Measurements from ENCODE around the gene GNG7. TPM values are rescaled to one million over a fixed set of nuclear protein-coding genes. Genes with fewer than 3 reads are reported as not detected.
"Not testable (repeated sequence)": the region's sequence is repeated elsewhere in the genome, so short reads cannot be mapped to it uniquely, and the experiment has no call there.

The GNG7 gene
- total RNA-seq, 1 donor = not detected

GRCh38 chr19:2627855-2628254 lies 74.6 kb downstream of the GNG7 start:
- no peak for DNase-seq (ENCODE audit: low read depth)
- no peak overlapping the region for H3K4me3 ChIP-seq (ENCODE audit: low read depth, low read length)
- TF ChIP-seq CTCF (IDR thresholded peaks at IDR 0.05; ENCODE audit: insufficient read depth, low read depth, low read length) = no peak

DNA sequence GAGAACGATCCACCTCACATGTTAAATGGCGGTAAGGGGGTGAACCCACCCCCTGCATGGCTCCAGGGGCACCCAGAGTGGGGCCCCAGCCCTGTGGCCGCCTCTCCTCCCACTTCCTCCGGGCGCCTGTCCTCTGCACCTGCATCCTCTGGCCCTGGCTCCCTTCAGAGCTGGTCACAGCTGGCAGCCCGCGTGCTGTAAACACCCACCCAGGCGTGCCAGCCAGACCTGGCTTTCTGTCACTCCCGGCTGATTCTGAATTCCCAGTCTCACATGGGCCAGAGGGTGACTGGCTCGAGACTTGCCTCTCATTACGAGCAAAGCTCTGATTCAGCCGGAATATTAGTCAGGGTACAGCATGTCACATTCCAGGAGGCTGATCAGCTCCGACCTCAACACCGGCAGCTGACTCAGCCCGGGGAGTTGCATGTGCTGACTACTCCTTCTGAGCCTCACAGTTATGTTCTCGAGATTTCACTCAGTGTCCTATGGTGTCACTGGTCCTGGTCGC lies 75.1 kb downstream of the GNG7 start:
- DNase-seq (ENCODE audit: low read depth) = peak; percentile 95
- H3K4me3 ChIP-seq (ENCODE audit: low read depth, low read length) = no peak overlapping the region
- TF ChIP-seq CTCF (IDR thresholded peaks at IDR 0.05; ENCODE audit: insufficient read depth, low read depth, low read length) = no peak

GRCh38 chr19:2625434-2625833 lies 77.1 kb downstream of the GNG7 start:
- H3K4me3 ChIP-seq (ENCODE audit: low read depth, low read length) = no peak overlapping the region
- TF ChIP-seq CTCF (IDR thresholded peaks at IDR 0.05; ENCODE audit: insufficient read depth, low read depth, low read length) = no peak
- DNase-seq (ENCODE audit: low read depth) = no peak

DNA sequence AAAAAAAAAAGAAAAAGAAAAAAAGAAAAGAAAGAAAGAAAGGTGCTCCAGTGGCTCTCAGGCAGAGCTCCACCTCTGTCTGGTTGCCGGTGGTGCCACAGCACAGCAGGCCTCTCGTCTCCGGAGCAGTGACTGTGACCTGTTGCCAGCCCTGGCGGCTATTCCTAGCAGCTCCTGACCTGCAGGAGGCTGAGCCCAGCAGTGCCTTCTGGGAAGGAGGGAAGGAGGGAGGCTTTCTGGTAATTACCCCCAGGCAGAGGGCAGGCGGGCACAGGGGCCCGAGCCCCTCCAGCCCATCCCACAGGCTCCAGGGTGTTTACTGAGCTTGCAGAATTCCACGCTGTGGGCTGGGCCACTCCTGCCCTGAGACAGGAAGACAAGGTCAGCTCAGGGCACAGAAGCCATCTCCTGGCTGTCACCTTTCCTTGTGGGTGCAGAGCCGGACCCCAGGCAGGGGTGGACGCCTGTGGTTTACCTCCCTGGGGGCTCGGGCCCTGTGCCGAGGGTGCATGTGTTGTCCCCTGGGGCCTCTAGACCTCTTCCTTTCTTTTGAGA lies 77.9 kb downstream of the GNG7 start:
- no peak overlapping the region for H3K4me3 ChIP-seq (ENCODE audit: low read depth, low read length)
- no peak for DNase-seq (ENCODE audit: low read depth)
- TF ChIP-seq CTCF (IDR thresholded peaks at IDR 0.05; ENCODE audit: insufficient read depth, low read depth, low read length) = no peak

DNA sequence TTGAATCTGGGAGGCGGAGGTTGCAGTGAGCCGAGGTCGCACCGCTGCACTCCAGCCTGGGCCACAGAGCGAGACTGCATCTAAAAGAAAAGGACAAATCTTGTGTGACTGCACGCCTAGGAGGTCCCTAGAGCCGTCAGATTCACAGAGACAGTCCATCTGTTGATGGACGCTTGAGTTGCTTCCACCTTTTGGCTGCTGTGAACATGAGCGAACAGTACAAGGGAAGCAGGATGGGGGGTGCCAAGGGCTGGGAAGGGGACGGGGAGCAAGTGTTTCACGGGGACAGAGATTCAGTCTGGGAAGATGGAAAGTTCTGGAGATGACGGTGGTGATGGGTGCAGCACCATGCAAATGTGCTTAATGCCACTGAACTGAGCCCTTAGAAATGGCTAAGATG lies 78.7 kb downstream of the GNG7 start:
- H3K4me3 ChIP-seq (ENCODE audit: low read depth, low read length) = no peak overlapping the region
- no peak for TF ChIP-seq CTCF (IDR thresholded peaks at IDR 0.05; ENCODE audit: insufficient read depth, low read depth, low read length)
- no peak for DNase-seq (ENCODE audit: low read depth)

- not testable (repeated sequence) for H3K4me3 ChIP-seq (ENCODE audit: low read depth, low read length); DNase-seq (ENCODE audit: low read depth)
Measured at GRCh38 chr19:2622371-2622961, 80.0 kb downstream of the GNG7 start.

GRCh38 chr19:2619076-2619475 lies 83.4 kb downstream of the GNG7 start:
- peak; percentile 40 for DNase-seq (ENCODE audit: low read depth)
- H3K4me3 ChIP-seq (ENCODE audit: low read depth, low read length) = no peak overlapping the region
- no peak for TF ChIP-seq CTCF (IDR thresholded peaks at IDR 0.05; ENCODE audit: insufficient read depth, low read depth, low read length)
